SIG-M5 (cell line): ENCODE results near the gene C11orf24.
A peak's percentile ranks its signal among the peaks of the same experiment; 100 is the strongest.
"Not testable (repeated sequence)": the region's sequence is repeated elsewhere in the genome, so short reads cannot be mapped to it uniquely, and the experiment has no call there.

Source experiments
- DNase-seq: peaks from one replicate; lab custom pipeline; 2025; lab: John Stamatoyannopoulos, UW

C11orf24 gene

GRCh38 chr11:68298659-68299516 is 27.1 kb upstream of the C11orf24 start:
- DNase-seq, result no peak

GRCh38 chr11:68297812-68298658 is 26.3 kb upstream of the C11orf24 start:
- no peak for DNase-seq

- DNase-seq, result no peak
Observed at GRCh38 chr11:68297494-68297811, 25.7 kb upstream of the C11orf24 start.

GRCh38 chr11:68297052-68297378 is 25.2 kb upstream of the C11orf24 start:
- DNase-seq, result no peak

- no peak for DNase-seq
Observed at GRCh38 chr11:68296344-68297051, 24.7 kb upstream of the C11orf24 start.

GRCh38 chr11:68295940-68296339 is 24.2 kb upstream of the C11orf24 start:
- no peak for DNase-seq

GRCh38 chr11:68295271-68295670 is 23.5 kb upstream of the C11orf24 start:
- no peak for DNase-seq

- no peak for DNase-seq
Observed at GRCh38 chr11:68293708-68294107, 21.9 kb upstream of the C11orf24 start.

- DNase-seq, result no peak
Observed at GRCh38 chr11:68289456-68289855, 17.7 kb upstream of the C11orf24 start.

GRCh38 chr11:68287419-68287818 is 15.6 kb upstream of the C11orf24 start:
- no peak for DNase-seq

GRCh38 chr11:68284588-68284987 is 12.8 kb upstream of the C11orf24 start:
- DNase-seq, result not testable (repeated sequence)

- DNase-seq, result no peak
Observed at GRCh38 chr11:68282861-68283230, 11.1 kb upstream of the C11orf24 start.

GRCh38 chr11:68282141-68282860 is 10.5 kb upstream of the C11orf24 start:
- DNase-seq, result peak; percentile 30

GRCh38 chr11:68279676-68280075 is 7.9 kb upstream of the C11orf24 start:
- no peak for DNase-seq

GRCh38 chr11:68276861-68277260 is 5.1 kb upstream of the C11orf24 start:
- no peak for DNase-seq

GRCh38 chr11:68275721-68276507 is 4.1 kb upstream of the C11orf24 start:
- DNase-seq, result no peak

GRCh38 chr11:68274306-68274705 is 2.5 kb upstream of the C11orf24 start:
- no peak for DNase-seq

GRCh38 chr11:68273026-68273738 is 1.4 kb upstream of the C11orf24 start:
- no peak for DNase-seq

GRCh38 chr11:68271023-68271780 is 571 bp downstream of the C11orf24 start:
- DNase-seq, result peak; percentile 40
